H1 (cell line): ENCODE results near the gene OTP. TPM values are rescaled to one million over a fixed set of nuclear protein-coding genes. Genes with fewer than 3 reads are reported as not detected.

ENCODE experiments used
- CTCF ChIA-PET: fragments of 300-600 bp; sonication (Branson Sonifier 250); formaldehyde crosslinking; loops from one replicate; lab custom pipeline; 2021; ENCODE audit not compliant: partially characterized antibody; lab: Charles Lee
- POLR2A ChIA-PET: fragments of 300-600 bp; sonication (Branson Sonifier 250); formaldehyde crosslinking; loops from one replicate; lab custom pipeline; 2021; ENCODE audit warnings: inconsistent platforms; ENCODE audit not compliant: partially characterized antibody; lab: Charles Lee
- DNase-seq, 2 experiments: peaks; one replicate each; pipeline versions ENCODE4 v3.0.0 to v3.0.0-alpha.2; 2010 to 2022; ENCODE audit warnings: low spot score in 2 of 2, low read depth in 1 of 2, mixed read lengths in 1 of 2
- FAIRE-seq: peaks from 2 replicates; lab custom pipeline; 2011; peaks lifted over from hg19 to GRCh38; lab: Jason Lieb, UNC
- H2AFZ ChIP-seq: 2 replicates; pipeline ENCODE4 v1.8.1; 2012; ENCODE audit warnings: low read length, inconsistent platforms
- H2AK5ac ChIP-seq: 2 replicates; pipeline ENCODE4 v1.6.1; 2013; ENCODE audit warnings: low read depth, low read length
- H2BK120ac ChIP-seq: replicated peaks from 2 replicates; pipeline ENCODE3; 2013; ENCODE audit warnings: low read depth, low read length, inconsistent platforms
- H2BK12ac ChIP-seq: 2 replicates; pipeline ENCODE4 v1.6.1; 2013; ENCODE audit warnings: low read depth, low read length
- H2BK15ac ChIP-seq: 2 replicates; pipeline ENCODE4 v1.6.1; 2013; ENCODE audit warnings: low read length
- H2BK20ac ChIP-seq: 2 replicates; pipeline ENCODE4 v1.6.1; 2013; ENCODE audit warnings: low read length
- H2BK5ac ChIP-seq: 2 replicates; pipeline ENCODE4 v1.6.1; 2013; ENCODE audit warnings: low read depth, low read length
- H3K14ac ChIP-seq: 2 replicates; pipeline ENCODE4 v1.6.1; 2013; ENCODE audit warnings: inconsistent platforms; ENCODE audit not compliant: insufficient read length
- H3K18ac ChIP-seq: 2 replicates; pipeline ENCODE4 v1.6.1; 2013; ENCODE audit warnings: low read length; ENCODE audit errors: extremely low read depth
- H3K23ac ChIP-seq: 2 replicates; pipeline ENCODE4 v1.6.1; 2013; ENCODE audit warnings: inconsistent platforms; ENCODE audit not compliant: insufficient read length
- H3K23me2 ChIP-seq: 2 replicates; pipeline ENCODE4 v1.6.1; 2013; ENCODE audit warnings: low read depth, low read length
- H3K27ac ChIP-seq: 2 replicates; pipeline ENCODE4 v1.6.1; 2011; ENCODE audit warnings: low read depth, low read length, inconsistent platforms
- H3K27me3 ChIP-seq, 4 experiments: replicated peaks in 1 of 4; 1 replicate in 1 of 4; 2 replicates in 3 of 4; pipeline versions ENCODE4 v1.6.1 to v1.8.1; 2011 to 2013; ENCODE audit warnings: low read length in 3 of 4, mild to moderate bottlenecking in 3 of 4, inconsistent platforms in 2 of 4, mixed read lengths in 2 of 4, moderate library complexity in 1 of 4; ENCODE audit not compliant: control insufficient read depth in 3 of 4, insufficient read depth in 3 of 4; ENCODE audit errors: extremely low read depth in 1 of 4
- H3K36me3 ChIP-seq, 4 experiments: 2 replicates each; pipeline versions ENCODE4 v1.6.1 to v1.8.1; 2011 to 2013; ENCODE audit warnings: mild to moderate bottlenecking in 4 of 4, low read length in 3 of 4, moderate library complexity in 2 of 4, control low read depth in 1 of 4, inconsistent platforms in 1 of 4; ENCODE audit not compliant: insufficient read depth in 4 of 4, control insufficient read depth in 2 of 4
- H3K4ac ChIP-seq: replicated peaks from 2 replicates; pipeline ENCODE3; 2013; ENCODE audit warnings: low read length, low read depth, mixed read lengths, inconsistent platforms; ENCODE audit not compliant: insufficient read length
- H3K4me1 ChIP-seq, 4 experiments: replicated peaks in 1 of 4; 1 replicate in 1 of 4; 2 replicates in 3 of 4; pipeline versions ENCODE4 v1.6.1 to v1.8.1; 2011 to 2013; ENCODE audit warnings: low read length in 3 of 4, inconsistent platforms in 2 of 4, mixed read lengths in 1 of 4; ENCODE audit not compliant: insufficient read depth in 4 of 4, control insufficient read depth in 3 of 4
- H3K4me2 ChIP-seq, 2 experiments: 2 replicates each; pipeline versions ENCODE4 v1.6.1 to v1.8.1; 2011 to 2013; ENCODE audit warnings: low read depth in 2 of 2, low read length in 2 of 2, control low read depth in 1 of 2, inconsistent platforms in 1 of 2, mild to moderate bottlenecking in 1 of 2; ENCODE audit not compliant: insufficient read depth in 1 of 2
- H3K4me3 ChIP-seq, 4 experiments: fragments of 200-600, 300-600 bp in 1 of 4; sonication (generic), shearing (Covaris generic), sonication (Bioruptor Twin) in 1 of 4; 2 replicates each; pipeline versions ENCODE4 v1.5.1 to v1.8.1; 2011 to 2016; ENCODE audit warnings: low read length in 4 of 4, low read depth in 3 of 4, control low read depth in 2 of 4, inconsistent platforms in 2 of 4, mild to moderate bottlenecking in 2 of 4, mixed read lengths in 1 of 4, moderate library complexity in 1 of 4; ENCODE audit not compliant: insufficient read depth in 2 of 4; ENCODE audit errors: extremely low read depth in 1 of 4
- H3K56ac ChIP-seq: replicated peaks from 2 replicates; pipeline ENCODE3; 2013; ENCODE audit warnings: low read depth, mild to moderate bottlenecking, mixed read lengths, low read length, inconsistent platforms; ENCODE audit not compliant: insufficient read length
- H3K79me1 ChIP-seq: 2 replicates; pipeline ENCODE4 v1.6.1; 2013; ENCODE audit warnings: low read depth, low read length, control low read depth
- H3K79me2 ChIP-seq, 2 experiments: 2 replicates each; pipeline versions ENCODE4 v1.6.1 to v1.8.1; 2012 to 2013; ENCODE audit warnings: low read length in 2 of 2, mild to moderate bottlenecking in 2 of 2, inconsistent platforms in 1 of 2; ENCODE audit not compliant: insufficient read depth in 2 of 2, control insufficient read depth in 1 of 2
- H3K9ac ChIP-seq, 4 experiments: replicated peaks in 1 of 4; 1 replicate in 1 of 4; 2 replicates in 3 of 4; pipeline versions ENCODE4 v1.6.1 to v1.8.1; 2011 to 2013; ENCODE audit warnings: low read depth in 3 of 4, low read length in 3 of 4, control low read depth in 2 of 4, mild to moderate bottlenecking in 2 of 4, moderate library complexity in 2 of 4, inconsistent platforms in 1 of 4; ENCODE audit errors: extremely low read depth in 1 of 4
- H3K9me3 ChIP-seq, 2 experiments: 2 replicates each; pipeline versions ENCODE4 v1.6.1 to v1.8.1; 2012 to 2013; ENCODE audit warnings: mild to moderate bottlenecking in 2 of 2, moderate library complexity in 2 of 2, control low read depth in 1 of 2, inconsistent platforms in 1 of 2, low read depth in 1 of 2, low read length in 1 of 2, mixed read lengths in 1 of 2; ENCODE audit not compliant: insufficient read depth in 2 of 2
- H4K20me1 ChIP-seq, 2 experiments: replicated peaks in 1 of 2; 2 replicates each; pipeline versions ENCODE3 to v1.8.1; 2011 to 2013; ENCODE audit warnings: inconsistent platforms in 2 of 2, low read length in 2 of 2, mild to moderate bottlenecking in 1 of 2; ENCODE audit not compliant: insufficient read depth in 2 of 2, control insufficient read depth in 1 of 2
- H4K5ac ChIP-seq: 2 replicates; pipeline ENCODE4 v1.6.1; 2013; ENCODE audit warnings: low read length, low read depth, mixed read lengths, inconsistent platforms; ENCODE audit not compliant: insufficient read length
- H4K8ac ChIP-seq: 2 replicates; pipeline ENCODE4 v1.8.0; 2013; ENCODE audit warnings: mild to moderate bottlenecking, moderate library complexity, low read length, inconsistent platforms; ENCODE audit not compliant: insufficient read depth; ENCODE audit errors: extremely low read depth
- H4K91ac ChIP-seq: replicated peaks from 2 replicates; pipeline ENCODE3; 2013; ENCODE audit warnings: low read length, mixed read lengths, inconsistent platforms; ENCODE audit not compliant: insufficient read length
- CEBPB ChIP-seq: IDR thresholded peaks from 2 replicates; pipeline ENCODE4 v1.6.1; 2012; ENCODE audit warnings: low read depth, low read length
- TEAD4 ChIP-seq: IDR thresholded peaks from 2 replicates; pipeline ENCODE4 v1.6.1; 2012; ENCODE audit warnings: low read depth, low read length, inconsistent platforms, mixed read lengths
- WGBS, 2 experiments: shearing (Covaris generic) in 1 of 2; methylation state at CpG; one replicate each; pipeline versions ENCODE4 v1.1.6 to v1.1.7; 2013 to 2015; ENCODE audit warnings: low lambda C conversion rate in 2 of 2, mixed read lengths in 2 of 2, inconsistent platforms in 1 of 2, low coverage in 1 of 2, missing lambda C conversion rate in 1 of 2; ENCODE audit not compliant: insufficient replicate concordance in 2 of 2, insufficient coverage in 1 of 2, insufficient read length in 1 of 2; ENCODE audit errors: extremely low coverage in 1 of 2, missing lambda C conversion rate in 1 of 2; 5-methylcytosine and 5-hydroxymethylcytosine counted together
- polyA plus RNA-seq, 7 experiments: library from polyadenylated mRNA; depleted of rRNA in 3 of 7; stranded (reverse) in 5 of 7; unstranded in 2 of 7; fragments of >200 nt in 5 of 7; fragments of 200-250 nt in 2 of 7; gene quantifications; 1 replicate in 5 of 7; 2 replicates in 1 of 7; 4 replicates in 1 of 7; pipeline versions ENCODE4 v1.2.1 to v1.2.3, GENCODE V29; 2011 to 2013; ENCODE audit warnings: missing spikeins in 2 of 7, mixed read lengths in 2 of 7
- total RNA-seq: library from RNA; stranded (reverse); fragmentation: NEBNext Ultra II Directional; extraction: Animal tissue kit (Norgen Biotek cat#: 25700); gene quantifications from 2 replicates; pipeline ENCODE4 v1.2.1, GENCODE V29; 2021
- TF ChIP-seq, protein P1 (sequence below): IDR thresholded peaks from 2 replicates; pipeline ENCODE4 v1.6.1; 2012; ENCODE audit warnings: inconsistent platforms

OTP gene
- total and polyA plus RNA-seq, 2 of the 8 experiments (the other 6 are each of a cell fraction or from before 2014, with no cell fraction given): not detected

DNA sequence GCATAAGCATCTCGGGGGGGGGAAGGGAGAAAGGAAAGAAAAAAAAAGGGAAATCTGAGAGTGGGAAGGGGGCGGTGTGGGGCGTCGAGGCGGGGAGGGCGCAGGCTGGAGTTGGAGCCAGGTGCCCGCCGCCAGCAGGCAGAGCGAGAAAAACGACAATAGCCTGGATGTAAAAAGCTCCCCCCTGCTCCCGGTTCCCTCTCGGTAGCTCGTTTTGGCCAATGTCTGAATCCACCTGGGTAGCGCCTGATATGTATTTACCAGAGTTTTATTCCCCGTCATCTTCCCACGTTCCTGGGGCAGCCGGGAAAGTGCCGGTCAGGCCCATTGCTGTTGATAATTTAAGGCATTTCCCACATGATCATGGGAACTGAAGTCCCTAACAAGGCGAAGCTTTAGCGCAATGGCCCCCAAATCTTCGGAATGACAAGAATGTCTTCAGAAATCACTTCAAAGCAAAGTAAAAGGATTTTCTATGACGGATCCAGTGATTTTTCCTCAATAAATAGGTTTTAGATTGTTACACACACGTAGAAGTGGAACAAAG lies 3.0 kb upstream of the OTP start:
- Histone ChIP-seq H2BK5ac (no peak overlapping the region), H3K79me1 (no peaks in the 10 kb centered on the region), H4K20me1 (peaks cover 23 to 28% of the 10 kb centered on the region in 2 experiments), H3K14ac (no peak overlapping the region), H3K4me2 (peak overlapping the region; percentile 59 to 60), H2AK5ac (no peak overlapping the region), H3K27ac (no peak overlapping the region), H2BK15ac (no peak overlapping the region), H4K8ac (no peak overlapping the region), H2BK20ac (0 out of 2 replicates have a peak overlapping the region, but pooled peaks have one; percentile 32), H3K79me2 (no peaks in the 10 kb centered on the region), H4K91ac (no peak overlapping the region), H3K4ac (no peak overlapping the region), H3K4me3 (peak overlapping the region in 1 of 4 experiments; percentile 35; a peak in 3 of 8 replicates), H4K5ac (no peak overlapping the region), H3K4me1 (peaks cover 9 to 25% (median 15%) of the 10 kb centered on the region in 4 experiments), H3K36me3 (no peaks in the 10 kb centered on the region; a peak in 1 of 8 replicates), H2BK12ac (no peak overlapping the region), H2BK120ac (no peak overlapping the region), H3K9ac (no peak overlapping the region), H3K9me3 (no peaks in the 10 kb centered on the region), H3K23ac (no peak overlapping the region), H3K23me2 (peaks cover 9% of the 10 kb centered on the region), H3K18ac (no peak overlapping the region), H2AFZ (no peak overlapping the region), H3K27me3 (peaks cover 84 to 100% (median 93%) of the 10 kb centered on the region in 4 experiments), H3K56ac (peak overlapping the region; percentile 5)
- POLR2A ChIA-PET: interaction anchor here (1.2 to 1.4 kb wide), 3 partner anchors 11 to 207 kb away, joined by 3 to 5 read pairs (median 4); no protein-coding TSS in a partner anchor
- CTCF ChIA-PET: no interaction called here
- no peak for DNase-seq
- 2% methylated on average over 23 of the region's 23 CpGs; no CpG with 5 or more reads in 1 of the 2 experiments for WGBS, 2 experiments
- TF ChIP-seq, protein P1, sequence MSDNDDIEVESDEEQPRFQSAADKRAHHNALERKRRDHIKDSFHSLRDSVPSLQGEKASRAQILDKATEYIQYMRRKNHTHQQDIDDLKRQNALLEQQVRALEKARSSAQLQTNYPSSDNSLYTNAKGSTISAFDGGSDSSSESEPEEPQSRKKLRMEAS: 0 out of 2 replicates have a peak, but pooled peaks have one; percentile 7
- peak; percentile 80 for TF ChIP-seq TEAD4
- no peak for TF ChIP-seq CEBPB
- peak; percentile 45 for FAIRE-seq
